ENCODE measurements around the gene ZDHHC22.
"Not testable (repeated sequence)": the region's sequence is repeated elsewhere in the genome, so short reads cannot be mapped to it uniquely, and the experiment has no call there.

Gene ZDHHC22

GRCh38 chr14:77141214-77142004, at the start of gene ZDHHC22:
TSS of gene ZDHHC22 (minus strand) at chr14:77141791. CDS start at chr14:77139738, 2,053 bp downstream.
- peak; percentile 79 for DNase-seq

- DNase-seq: no peak
Observed at GRCh38 chr14:77190977-77191376, 49.4 kb upstream of the ZDHHC22 start.

- no peak for DNase-seq
Observed at GRCh38 chr14:77189479-77189878, 47.9 kb upstream of the ZDHHC22 start.

GRCh38 chr14:77187649-77188012, 46.0 kb upstream of the ZDHHC22 start:
- DNase-seq: no peak

- no peak for DNase-seq
Observed at GRCh38 chr14:77186911-77187648, 45.5 kb upstream of the ZDHHC22 start.

- DNase-seq: no peak
Observed at GRCh38 chr14:77185093-77185465, 43.5 kb upstream of the ZDHHC22 start.

GRCh38 chr14:77184396-77185092, 43.0 kb upstream of the ZDHHC22 start:
- DNase-seq: no peak

- no peak for DNase-seq
Observed at GRCh38 chr14:77183896-77184295, 42.3 kb upstream of the ZDHHC22 start.

GRCh38 chr14:77181603-77182437, 40.2 kb upstream of the ZDHHC22 start, which contains the start of gene TMEM63C:
TSS of gene TMEM63C (plus strand) at chr14:77181798. CDS start at chr14:77218814, 37,016 bp downstream.
- peak; percentile 40 for DNase-seq

GRCh38 chr14:77180726-77181602, 39.4 kb upstream of the ZDHHC22 start:
- no peak for DNase-seq

- DNase-seq: no peak
Observed at GRCh38 chr14:77178656-77179055, 37.1 kb upstream of the ZDHHC22 start.

GRCh38 chr14:77177702-77178101, 36.1 kb upstream of the ZDHHC22 start:
- DNase-seq: no peak

- DNase-seq: no peak
Observed at GRCh38 chr14:77175843-77176242, 34.3 kb upstream of the ZDHHC22 start.

GRCh38 chr14:77173911-77174617, 32.5 kb upstream of the ZDHHC22 start:
- DNase-seq: not testable (repeated sequence)

GRCh38 chr14:77172916-77173315, 31.3 kb upstream of the ZDHHC22 start:
- no peak for DNase-seq

GRCh38 chr14:77170045-77170444, 28.5 kb upstream of the ZDHHC22 start:
- DNase-seq: no peak

- DNase-seq: no peak
Observed at GRCh38 chr14:77161011-77161410, 19.4 kb upstream of the ZDHHC22 start.

GRCh38 chr14:77158882-77159255, 17.3 kb upstream of the ZDHHC22 start:
- no peak for DNase-seq

GRCh38 chr14:77158175-77158881, 16.7 kb upstream of the ZDHHC22 start:
- peak; percentile 75 for DNase-seq

- DNase-seq: no peak
Observed at GRCh38 chr14:77157740-77158139, 16.1 kb upstream of the ZDHHC22 start.
